AG04450 (cell line): ENCODE results near the gene CCN2. TPM values are rescaled to one million over a fixed set of nuclear protein-coding genes. Genes with fewer than 3 reads are reported as not detected.

Source experiments
- CTCF ChIA-PET: fragments of 300-600, 350-600 bp; formaldehyde crosslinking; extraction: SDS; loops from one replicate; lab custom pipeline; 2022; ENCODE audit warnings: antibody characterized with exemption, inconsistent platforms; lab: Charles Lee
- POLR2A ChIA-PET: fragments of 350-600 bp; formaldehyde crosslinking; extraction: SDS; loops from one replicate; lab custom pipeline; 2021; ENCODE audit warnings: antibody characterized with exemption, inconsistent platforms; lab: Yijun Ruan, JAX
- DNase-seq: peaks from one replicate; pipeline ENCODE4 v3.0.0-alpha.2; 2011; ENCODE audit warnings: low read depth, low spot score
- H3K27ac ChIP-seq: one replicate; pipeline ENCODE4 v1.5.1; 2012; ENCODE audit warnings: low read depth, low read length, control low read depth
- H3K27me3 ChIP-seq: one replicate; pipeline ENCODE4 v1.6.0; 2012; ENCODE audit warnings: low read length; ENCODE audit not compliant: control insufficient read depth, insufficient read depth
- H3K4me3 ChIP-seq: 2 replicates; pipeline ENCODE4 v1.5.1; 2011; ENCODE audit warnings: mild to moderate bottlenecking, low read depth, low read length, control low read depth
- H3K9me3 ChIP-seq: 2 replicates; pipeline ENCODE4 v1.5.1; 2012; ENCODE audit warnings: low read length; ENCODE audit not compliant: control insufficient read depth, insufficient read depth
- CTCF ChIP-seq: IDR thresholded peaks from 2 replicates; pipeline ENCODE4 v1.5.1; 2011; ENCODE audit warnings: low read depth, low read length, control low read depth, inconsistent platforms
- polyA plus RNA-seq: library from polyadenylated mRNA; depleted of rRNA; stranded (reverse); fragments of >200 nt; gene quantifications from 2 replicates; pipeline ENCODE4 v1.2.3, GENCODE V29; 2011

Gene CCN2
- polyA plus RNA-seq, 1 experiment = 768 TPM

- H3K9me3 ChIP-seq = no peaks in the 10 kb centered on the region
- no peak overlapping the region for H3K4me3 ChIP-seq
- no peaks in the 10 kb centered on the region for H3K27me3 ChIP-seq
- ChIA-PET POLR2A (interaction anchor here (1.1 kb wide), 1 partner anchor 27 kb away, joined by 3 read pairs; the partner anchor contains the start of gene CCN2), CTCF (interaction anchor here (1.8 kb wide), 1 partner anchor 302 kb away, joined by 6 read pairs; no protein-coding TSS in a partner anchor)
- no peak overlapping the region for H3K27ac ChIP-seq
- no peak for DNase-seq
- TF ChIP-seq CTCF = no peak
Measured at GRCh38 chr6:131978522-131978921, 27.4 kb upstream of the CCN2 start.

GRCh38 chr6:131976545-131977061 is 25.4 kb upstream of the CCN2 start:
- no peak for TF ChIP-seq CTCF
- Histone ChIP-seq H3K9me3 (no peaks in the 10 kb centered on the region), H3K4me3 (no peak overlapping the region), H3K27me3 (no peaks in the 10 kb centered on the region), H3K27ac (no peak overlapping the region)
- POLR2A ChIA-PET = interaction anchor here (1.5 kb wide), 1 partner anchor 25 kb away, joined by 4 read pairs; the partner anchor contains the start of gene CCN2
- CTCF ChIA-PET = interaction anchor here (0.7 kb wide), 1 partner anchor 23 kb away, joined by 3 read pairs; no protein-coding TSS in a partner anchor
- no peak for DNase-seq

- H3K9me3 ChIP-seq = no peaks in the 10 kb centered on the region
- no peak for TF ChIP-seq CTCF
- H3K4me3 ChIP-seq = no peak overlapping the region
- ChIA-PET CTCF (no interaction called here), POLR2A (interaction anchor here (1.5 kb wide), 1 partner anchor 21 kb away, joined by 3 read pairs; the partner anchor contains the start of gene CCN2)
- no peak for DNase-seq
- H3K27me3 ChIP-seq = no peaks in the 10 kb centered on the region
- no peak overlapping the region for H3K27ac ChIP-seq
Measured at GRCh38 chr6:131972741-131973140, 21.6 kb upstream of the CCN2 start.

- no peak for DNase-seq
- no peak overlapping the region for H3K4me3 ChIP-seq
- no peak for TF ChIP-seq CTCF
- H3K27ac ChIP-seq = no peak overlapping the region
- POLR2A ChIA-PET = no interaction called here
- H3K9me3 ChIP-seq = no peaks in the 10 kb centered on the region
- CTCF ChIA-PET = interaction anchor here (0.6 kb wide), 1 partner anchor 11 kb away, joined by 4 read pairs; no protein-coding TSS in a partner anchor
- no peaks in the 10 kb centered on the region for H3K27me3 ChIP-seq
Measured at GRCh38 chr6:131970076-131970859, 19.1 kb upstream of the CCN2 start.

- ChIA-PET CTCF (interaction anchor here (0.6 to 1.2 kb wide), 2 partner anchors 311 to 332 kb away, joined by 3 to 4 read pairs; no protein-coding TSS in a partner anchor), POLR2A (no interaction called here)
Measured at GRCh38 chr6:131968656-131969055, 17.5 kb upstream of the CCN2 start.

More at GRCh38 chr6:131968656-131969055, 17.5 kb upstream of the CCN2 start:
- Histone ChIP-seq H3K27ac (no peak overlapping the region), H3K9me3 (no peaks in the 10 kb centered on the region), H3K27me3 (no peaks in the 10 kb centered on the region), H3K4me3 (no peak overlapping the region)
- no peak for TF ChIP-seq CTCF
- no peak for DNase-seq
